CD4-positive, alpha-beta T cell treated with Interferon gamma for 1 hour (primary cell): ENCODE data around the gene CACNA1G.

Source experiments
- DNase-seq: peaks from one replicate; pipeline ENCODE4 v3.0.0-alpha.2; 2020

CACNA1G gene

GRCh38 chr17:50660042-50660886, 99.7 kb downstream of the CACNA1G start:
- no peak for DNase-seq

DNA sequence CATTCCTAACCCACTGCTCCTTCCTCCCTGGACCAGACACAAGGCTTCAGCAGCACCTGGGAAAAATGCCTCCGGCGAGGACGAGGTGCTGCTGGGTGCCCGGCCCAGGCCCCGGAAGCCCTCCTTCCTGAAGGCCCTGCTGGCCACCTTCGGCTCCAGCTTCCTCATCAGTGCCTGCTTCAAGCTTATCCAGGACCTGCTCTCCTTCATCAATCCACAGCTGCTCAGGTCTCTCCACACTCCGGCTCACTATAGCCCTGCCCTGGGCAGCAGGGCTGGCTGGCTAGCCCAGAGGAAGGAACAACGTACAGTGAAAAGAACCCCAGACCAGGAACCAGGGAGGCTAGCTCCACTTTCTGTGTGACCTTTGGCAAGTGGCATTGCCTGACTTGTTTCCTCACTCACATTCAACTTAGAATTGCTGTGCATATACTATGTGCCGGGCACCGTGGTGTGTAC, 100.4 kb downstream of the CACNA1G start:
- no peak for DNase-seq

DNA sequence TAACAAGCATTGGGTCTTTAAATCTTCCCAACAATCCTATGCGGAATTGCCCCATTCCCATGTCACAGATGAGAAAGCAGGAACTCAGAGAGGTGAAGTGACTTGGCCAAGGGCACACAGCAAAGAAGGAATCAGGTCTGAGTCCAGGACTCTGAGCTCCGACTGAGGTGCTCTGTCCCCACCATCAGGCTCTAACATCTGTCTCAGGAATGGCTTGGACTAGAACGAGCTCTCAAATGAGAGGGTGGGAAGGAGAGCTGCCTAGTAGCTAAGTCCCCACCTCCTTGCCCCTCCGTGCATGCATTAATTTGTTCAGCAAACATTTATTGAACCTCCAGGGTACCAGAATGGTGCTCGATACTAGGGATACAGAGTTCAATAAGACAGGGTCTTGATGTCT, 100.8 kb downstream of the CACNA1G start:
- no peak for DNase-seq

DNA sequence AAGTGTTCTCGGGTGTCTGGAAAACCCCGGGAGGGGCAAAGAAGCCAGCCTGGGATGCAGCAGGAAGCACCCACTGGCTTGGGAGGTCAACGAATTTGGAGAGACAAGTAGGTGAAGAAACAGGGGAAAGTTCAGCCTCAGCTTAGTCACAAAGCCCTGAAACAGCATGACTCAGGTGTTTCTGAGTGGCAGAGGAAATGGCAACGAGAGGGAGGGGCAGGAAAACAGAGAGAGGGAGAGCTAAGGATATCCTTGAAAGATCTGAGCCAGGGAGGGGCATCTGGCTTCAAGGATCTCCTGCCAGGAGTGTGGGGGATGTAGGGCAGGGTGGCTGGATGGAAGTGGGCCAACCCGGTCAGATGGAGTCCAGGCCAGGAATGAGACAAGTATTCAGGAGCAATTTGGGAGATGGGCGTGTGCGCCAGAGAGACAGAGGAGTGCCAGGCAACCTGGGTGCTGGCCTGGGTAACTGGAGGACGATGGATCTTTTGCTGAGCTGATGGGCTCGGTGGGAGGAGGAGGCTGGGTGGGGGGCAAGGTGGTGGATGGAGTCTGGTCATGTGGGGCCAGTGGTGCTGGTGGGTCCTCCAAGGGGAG, 101.4 kb downstream of the CACNA1G start:
- peak; percentile 41 for DNase-seq

DNA sequence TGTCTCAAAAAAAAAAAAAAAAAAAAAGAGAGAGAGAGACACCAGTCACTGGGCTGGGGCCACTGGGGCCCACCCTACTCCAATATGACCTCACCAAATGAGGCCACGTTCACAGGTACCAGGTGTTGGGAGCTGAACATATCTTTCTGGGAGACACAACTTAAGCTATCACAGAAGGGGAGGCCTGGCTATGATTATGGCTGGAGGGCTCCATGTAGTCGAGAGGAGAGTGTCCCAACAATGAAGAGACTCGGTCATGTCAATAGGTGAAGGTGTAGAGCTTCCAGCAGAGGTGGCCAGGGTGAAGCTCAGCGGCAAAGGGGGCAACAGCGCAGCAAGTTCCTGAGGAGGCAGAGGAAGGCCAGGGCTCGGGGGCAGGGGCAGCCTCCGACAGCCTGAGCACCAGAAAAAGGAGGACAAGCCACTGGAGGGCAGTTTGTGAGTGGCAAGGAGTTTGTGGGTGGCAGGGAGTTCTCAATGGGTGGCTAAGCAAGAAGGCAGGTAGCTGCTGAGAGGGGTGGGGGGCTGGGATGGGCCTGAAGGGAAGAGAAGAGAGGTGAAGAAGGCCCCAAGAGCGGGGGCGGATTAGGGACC, 102.2 kb downstream of the CACNA1G start:
- no peak for DNase-seq

GRCh38 chr17:50663812-50664374, 103.4 kb downstream of the CACNA1G start:
- no peak for DNase-seq

- DNase-seq, result no peak
Measured at GRCh38 chr17:50664788-50665458, 104.4 kb downstream of the CACNA1G start.

DNA sequence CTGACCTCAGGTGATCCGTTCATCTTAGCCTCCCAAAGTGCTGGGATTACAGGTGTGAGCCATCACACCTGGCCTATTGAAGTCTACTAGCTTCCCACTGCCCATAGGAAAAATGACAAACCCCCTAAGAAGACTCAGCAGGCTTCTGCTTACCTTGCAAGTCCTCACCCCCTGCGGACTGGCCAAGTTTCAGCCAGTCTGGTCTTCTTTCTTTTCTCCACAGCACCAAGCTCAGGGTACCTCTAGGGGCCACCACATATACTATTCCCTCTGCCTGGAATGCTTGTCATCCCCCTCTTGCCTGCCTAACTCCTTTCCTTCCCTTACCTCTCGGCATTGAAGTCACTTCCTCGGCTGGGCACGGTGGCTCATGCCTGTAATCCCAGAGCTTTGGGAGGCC, 105.3 kb downstream of the CACNA1G start:
- DNase-seq, result no peak

DNA sequence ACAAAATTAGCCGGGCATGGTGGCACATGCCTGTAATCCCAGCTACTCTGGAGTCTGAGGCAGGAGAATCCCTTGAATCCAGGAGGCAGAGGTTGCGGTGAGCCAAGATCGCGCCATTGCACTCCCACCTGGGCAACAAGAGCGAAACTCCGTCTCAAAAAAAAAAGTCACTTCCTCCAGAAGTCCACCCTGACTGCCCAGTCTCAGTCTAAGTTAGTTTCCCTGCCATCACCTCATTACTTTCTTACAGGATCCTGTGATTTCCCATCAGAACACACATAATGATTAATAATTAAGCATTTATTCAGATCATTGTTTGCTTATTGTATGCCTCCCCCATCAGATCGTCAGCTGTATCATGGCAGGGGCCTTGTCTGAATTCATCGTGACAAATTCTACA, 105.8 kb downstream of the CACNA1G start:
- no peak for DNase-seq

DNA sequence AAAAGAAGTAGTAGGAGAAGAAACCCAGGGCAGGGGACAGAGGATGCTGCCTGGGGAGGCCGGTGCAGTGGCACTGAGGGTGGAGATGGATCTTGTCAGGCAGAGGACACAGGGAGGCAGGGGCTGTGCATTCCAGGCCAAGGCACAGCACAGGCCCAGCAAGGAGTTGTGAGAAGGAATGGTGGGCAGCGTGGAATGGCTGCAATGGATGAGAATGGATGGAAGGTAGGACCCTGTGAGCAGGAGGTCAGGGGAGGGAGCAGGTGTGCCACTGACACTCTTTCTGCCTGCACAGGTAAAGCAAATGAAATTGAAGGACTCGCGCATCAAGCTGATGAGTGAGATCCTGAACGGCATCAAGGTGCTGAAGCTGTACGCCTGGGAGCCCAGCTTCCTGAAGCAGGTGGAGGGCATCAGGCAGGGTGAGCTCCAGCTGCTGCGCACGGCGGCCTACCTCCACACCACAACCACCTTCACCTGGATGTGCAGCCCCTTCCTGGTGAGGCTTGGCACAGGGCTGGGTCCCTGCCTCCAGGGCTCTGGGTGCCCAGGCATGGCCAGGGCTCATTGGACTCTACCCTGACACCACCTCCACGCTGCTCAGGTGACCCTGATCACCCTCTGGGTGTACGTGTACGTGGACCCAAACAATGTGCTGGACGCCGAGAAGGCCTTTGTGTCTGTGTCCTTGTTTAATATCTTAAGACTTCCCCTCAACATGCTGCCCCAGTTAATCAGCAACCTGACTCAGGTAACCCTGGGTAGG, 106.9 kb downstream of the CACNA1G start:
- no peak for DNase-seq

- DNase-seq, result no peak
Measured at GRCh38 chr17:50668025-50668837, 107.7 kb downstream of the CACNA1G start.

GRCh38 chr17:50668838-50669581, 108.5 kb downstream of the CACNA1G start:
- DNase-seq, result no peak

- no peak for DNase-seq
Measured at GRCh38 chr17:50672071-50672470, 111.6 kb downstream of the CACNA1G start.

GRCh38 chr17:50672831-50673551, 112.5 kb downstream of the CACNA1G start:
- DNase-seq, result no peak

DNA sequence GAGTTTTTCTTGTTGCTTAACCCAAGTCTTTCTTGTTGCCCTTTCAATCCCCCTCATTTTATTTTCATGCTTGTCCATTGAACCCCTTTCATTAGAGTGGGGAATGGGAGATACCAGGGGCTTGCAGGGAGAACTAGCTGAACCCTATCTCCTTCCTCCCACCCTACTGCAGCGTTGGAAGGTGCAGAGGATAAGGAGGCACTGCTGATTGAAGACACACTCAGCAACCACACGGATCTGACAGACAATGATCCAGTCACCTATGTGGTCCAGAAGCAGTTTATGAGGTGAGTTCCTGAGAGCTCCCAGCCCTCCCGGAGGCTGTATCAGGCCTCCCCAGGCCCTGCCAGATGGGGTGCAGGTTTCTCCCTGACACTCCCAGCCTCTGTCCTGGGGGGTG, 114.7 kb downstream of the CACNA1G start:
- DNase-seq, result no peak

GRCh38 chr17:50675627-50676026, 115.1 kb downstream of the CACNA1G start:
- DNase-seq, result no peak

DNA sequence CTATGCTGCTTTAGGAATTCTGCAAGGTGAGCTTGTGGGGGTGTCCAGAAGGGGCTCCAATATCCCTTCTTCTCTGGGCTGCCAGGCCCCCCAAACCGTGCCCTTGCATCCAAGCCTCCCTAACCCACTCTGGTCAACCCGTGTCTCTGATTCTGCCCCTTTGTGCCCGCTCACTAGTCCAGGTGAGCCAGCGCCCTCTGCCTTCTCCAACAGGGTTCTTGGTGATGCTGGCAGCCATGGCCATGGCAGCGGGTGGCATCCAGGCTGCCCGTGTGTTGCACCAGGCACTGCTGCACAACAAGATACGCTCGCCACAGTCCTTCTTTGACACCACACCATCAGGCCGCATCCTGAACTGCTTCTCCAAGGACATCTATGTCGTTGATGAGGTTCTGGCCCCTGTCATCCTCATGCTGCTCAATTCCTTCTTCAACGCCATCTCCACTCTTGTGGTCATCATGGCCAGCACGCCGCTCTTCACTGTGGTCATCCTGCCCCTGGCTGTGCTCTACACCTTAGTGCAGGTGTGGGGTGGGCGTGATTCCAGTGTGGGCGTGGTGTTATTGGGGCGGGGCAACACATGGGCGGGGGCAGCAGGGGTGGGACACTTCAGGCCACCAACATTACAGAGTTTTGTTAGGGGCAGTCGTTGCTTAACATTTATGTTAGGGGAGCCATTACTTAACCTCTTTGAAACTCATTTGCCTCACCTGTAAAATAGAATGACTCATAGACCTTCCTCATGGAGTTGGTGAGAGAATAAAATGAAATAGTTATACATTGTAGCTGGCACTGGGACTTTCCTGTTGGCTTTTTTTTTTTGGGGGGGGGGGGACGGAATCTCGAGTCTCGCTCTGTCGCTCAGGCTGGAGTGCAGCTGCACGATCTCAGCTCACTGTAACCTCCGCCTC, 115.8 kb downstream of the CACNA1G start:
- DNase-seq, result no peak
